Measurements from ENCODE around the gene DAB2IP. TPM values are rescaled to one million over a fixed set of nuclear protein-coding genes. Genes with fewer than 3 reads are reported as not detected.
A peak's percentile ranks its signal among the peaks of the same experiment; 100 is the strongest.

Gene DAB2IP
- total RNA-seq, 1 experiment from 2014 or later: 52.6 TPM

- Mint-ChIP-seq H3K27me3 (ENCODE audit: low read depth) (no peaks in the 10 kb centered on the region), H3K4me1 (peaks cover 14% of the 10 kb centered on the region), H3K9me3 (no peaks in the 10 kb centered on the region), H3K4me3 (no peak overlapping the region), H3K27ac (peak overlapping the region; percentile 15; the same call in 1 of the 2 replicates), H3K36me3 (peaks cover 2% of the 10 kb centered on the region)
- no peak for DNase-seq (ENCODE audit: low spot score)
- TF ChIP-seq ATF2 (CRISPR knock-in tag; IDR thresholded peaks at IDR 0.05; ENCODE audit: borderline replicate concordance, low read depth): no peak
- TF ChIP-seq PREB (CRISPR knock-in tag; IDR thresholded peaks at IDR 0.05; ENCODE audit: borderline replicate concordance): no peak
- TF ChIP-seq IRF1 (CRISPR knock-in tag; IDR thresholded peaks at IDR 0.05): no peak
- TF ChIP-seq HMGXB4 (CRISPR knock-in tag; IDR thresholded peaks at IDR 0.05): no peak
- TF ChIP-seq CTCF (IDR thresholded peaks at IDR 0.05): no peak
- TF ChIP-seq ERG (CRISPR knock-in tag; IDR thresholded peaks at IDR 0.05): no peak
- TF ChIP-seq STAT6 (CRISPR knock-in tag; conservative IDR thresholded peaks at IDR 0.05; ENCODE audit: low read depth): no peak
- no peak for TF ChIP-seq JAZF1 (CRISPR knock-in tag; IDR thresholded peaks at IDR 0.05)
- no peak for TF ChIP-seq TP53 (CRISPR knock-in tag; IDR thresholded peaks at IDR 0.05)
- no peak for TF ChIP-seq E2F5 (CRISPR knock-in tag; IDR thresholded peaks at IDR 0.05)
- no peak for TF ChIP-seq ELF4 (CRISPR knock-in tag; IDR thresholded peaks at IDR 0.05; ENCODE audit: low read depth)
- TF ChIP-seq ZNF263 (CRISPR knock-in tag; IDR thresholded peaks at IDR 0.05; ENCODE audit: low read depth): no peak
- no peak for ATAC-seq
- ChIA-PET CTCF (interaction anchor here (1.3 to 3.2 kb wide), 3 partner anchors 8 to 130 kb away, joined by 3 to 30 read pairs (median 5); no protein-coding TSS in a partner anchor), POLR2A (no interaction called here)
Observed at GRCh38 chr9:121675969-121676822, 24.8 kb downstream of the DAB2IP start.
